Astrocyte (in vitro differentiated cells and primary cell): ENCODE results near the gene FBXL13.

ENCODE experiments used
- CTCF ChIP-seq: IDR thresholded peaks from 2 replicates; pipeline ENCODE4 v1.5.1; 2011; ENCODE audit warnings: low read depth, mild to moderate bottlenecking, inconsistent platforms, low read length, moderate library complexity; ENCODE audit not compliant: insufficient read depth
- EZH2 ChIP-seq: IDR thresholded peaks from 2 replicates; pipeline ENCODE4 v1.6.1; 2012; ENCODE audit warnings: mild to moderate bottlenecking, low read length, inconsistent platforms; ENCODE audit not compliant: insufficient read depth

- no peak for TF ChIP-seq CTCF
- TF ChIP-seq EZH2, result no peak
Observed at GRCh38 chr7:102849538-102849937, 225.1 kb downstream of the FBXL13 start.
